ENCODE results near the gene PAK5. TPM values are rescaled to one million over a fixed set of nuclear protein-coding genes. Genes with fewer than 3 reads are reported as not detected.

The PAK5 gene
- total RNA-seq, 1 experiment from 2014 or later: not detected

GRCh38 chr20:9886227-9886626 is 47.4 kb upstream of the PAK5 start:
- ChIA-PET POLR2A (ENCODE audit: unreplicated experiment) (no interaction called here), CTCF (no interaction called here)
- Histone ChIP-seq H4K20me1 (ENCODE audit: low read length) (no peaks in the 10 kb centered on the region), H3F3A (ENCODE audit: low read length, unreplicated experiment) (no peaks in the 10 kb centered on the region), H3K9me3 (ENCODE audit: low read length) (no peaks in the 10 kb centered on the region), H3K9ac (ENCODE audit: low read length) (no peak overlapping the region), H3K4me2 (ENCODE audit: low read length) (no peak overlapping the region), H3K4me1 (ENCODE audit: insufficient read depth, low read length) (peaks cover 13% of the 10 kb centered on the region), H3K36me3 (ENCODE audit: low read depth, low read length) (no peaks in the 10 kb centered on the region), H3K79me2 (ENCODE audit: low read length) (no peaks in the 10 kb centered on the region), H3K27ac (ENCODE audit: low read length) (no peak overlapping the region), H3K27me3 (ENCODE audit: low read length) (0 out of 2 replicates have a peak, but pooled peaks cover 7% of the 10 kb centered on the region), H2AFZ (ENCODE audit: low read length) (no peak overlapping the region), H3K9me2 (replicated peaks; ENCODE audit: low read length) (no peaks in the 10 kb centered on the region), H3K4me3 (ENCODE audit: low read length) (no peak overlapping the region)
- peak; percentile 80 for DNase-seq
- ATAC-seq: peak; percentile 55
- BruUV-seq (replicated peaks): no TSS peak
- TF ChIP-seq EZH2 (IDR thresholded peaks at IDR 0.05; ENCODE audit: low read length, unreplicated experiment): no peak
- intact Hi-C loops (cut with micrococcal nuclease): no loop called here

DNA sequence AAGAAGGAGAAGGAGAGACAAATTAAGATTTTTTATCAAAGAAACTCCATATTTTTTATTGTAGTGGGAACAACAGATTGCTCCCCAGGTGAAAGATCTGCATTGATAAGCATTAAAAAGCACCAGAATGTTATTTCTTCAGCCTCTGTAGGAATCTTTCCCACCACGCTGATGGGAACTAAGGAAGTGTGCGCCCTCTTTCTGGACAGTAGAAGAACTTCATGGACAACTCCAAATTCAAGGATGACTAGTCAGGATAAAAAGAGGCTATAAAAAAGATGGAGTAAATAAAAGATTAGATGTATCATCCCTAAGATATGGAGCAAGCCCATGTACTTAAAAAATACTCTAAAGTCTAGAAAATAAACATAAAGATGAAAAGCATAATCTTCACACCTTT is 45.8 kb upstream of the PAK5 start:
- Histone ChIP-seq H3K27ac (ENCODE audit: low read length) (no peak overlapping the region), H3K4me2 (ENCODE audit: low read length) (no peak overlapping the region), H3K36me3 (ENCODE audit: low read depth, low read length) (no peaks in the 10 kb centered on the region), H3K9me3 (ENCODE audit: low read length) (no peaks in the 10 kb centered on the region), H3K9ac (ENCODE audit: low read length) (no peak overlapping the region), H4K20me1 (ENCODE audit: low read length) (no peaks in the 10 kb centered on the region), H3K79me2 (ENCODE audit: low read length) (no peaks in the 10 kb centered on the region), H3K27me3 (ENCODE audit: low read length) (peaks cover 22% of the 10 kb centered on the region), H3K4me3 (ENCODE audit: low read length) (no peak overlapping the region), H3K4me1 (ENCODE audit: insufficient read depth, low read length) (peaks cover 13% of the 10 kb centered on the region), H3K9me2 (replicated peaks; ENCODE audit: low read length) (no peaks in the 10 kb centered on the region), H2AFZ (ENCODE audit: low read length) (no peak overlapping the region), H3F3A (ENCODE audit: low read length, unreplicated experiment) (no peaks in the 10 kb centered on the region)
- TF ChIP-seq EZH2phosphoT487 (IDR thresholded peaks at IDR 0.05; ENCODE audit: borderline replicate concordance, low read length) (no peak), CTCF (conservative IDR thresholded peaks at IDR 0.05; ENCODE audit: low read depth, low read length) (peak; percentile 56)
- POLR2A ChIA-PET (ENCODE audit: unreplicated experiment): no interaction called here
- no TSS peak for BruUV-seq (replicated peaks)
- intact Hi-C loops (cut with micrococcal nuclease): loop anchor here (1.0 kb wide), 1 partner anchor 266 kb away; no protein-coding TSS in a partner anchor
- peak; percentile 89 for ATAC-seq
- DNase-seq: peak; percentile 59
- CTCF ChIA-PET: interaction anchor here (1.9 kb wide), 1 partner anchor 267 kb away, joined by 13 read pairs; no protein-coding TSS in a partner anchor

DNA sequence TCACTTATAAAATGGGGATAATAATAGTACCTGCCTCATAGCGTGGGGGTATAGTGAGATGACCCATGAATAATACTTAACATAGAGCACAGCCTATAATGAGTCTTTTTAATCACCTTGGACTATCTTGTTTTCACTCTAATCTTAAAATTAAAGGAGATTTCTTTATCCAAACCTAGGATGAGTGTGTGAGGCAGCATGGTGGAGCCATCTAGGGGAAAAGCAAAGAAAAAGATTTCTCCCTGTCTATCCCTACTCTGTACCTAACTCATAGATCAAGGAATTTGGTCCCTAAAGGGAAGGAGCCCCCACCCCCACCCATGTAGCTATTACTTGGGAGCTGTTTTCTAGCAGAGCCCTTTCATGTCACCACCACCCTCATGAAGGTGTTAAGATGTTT is 45.2 kb upstream of the PAK5 start:
- peaks cover 25% of the 10 kb centered on the region for H3K27me3 ChIP-seq (ENCODE audit: low read length)
- H2AFZ ChIP-seq (ENCODE audit: low read length): no peak overlapping the region
- no peak overlapping the region for H3K9ac ChIP-seq (ENCODE audit: low read length)
- no peaks in the 10 kb centered on the region for H3F3A ChIP-seq (ENCODE audit: low read length, unreplicated experiment)
- DNase-seq (peak; percentile 35), ATAC-seq (peak; percentile 82)
- no peaks in the 10 kb centered on the region for H3K9me2 ChIP-seq (replicated peaks; ENCODE audit: low read length)
- intact Hi-C loops (cut with micrococcal nuclease): loop anchor here (1.0 kb wide), 1 partner anchor 266 kb away; no protein-coding TSS in a partner anchor
- no peaks in the 10 kb centered on the region for H3K79me2 ChIP-seq (ENCODE audit: low read length)
- no peaks in the 10 kb centered on the region for H3K9me3 ChIP-seq (ENCODE audit: low read length)
- no peak overlapping the region for H3K27ac ChIP-seq (ENCODE audit: low read length)
- H3K4me3 ChIP-seq (ENCODE audit: low read length): no peak overlapping the region
- H3K36me3 ChIP-seq (ENCODE audit: low read depth, low read length): no peaks in the 10 kb centered on the region
- no peak overlapping the region for H3K4me2 ChIP-seq (ENCODE audit: low read length)
- BruUV-seq (replicated peaks): no TSS peak
- TF ChIP-seq EZH2 (IDR thresholded peaks at IDR 0.05; ENCODE audit: low read length, unreplicated experiment) (no peak), CTCF (conservative IDR thresholded peaks at IDR 0.05; ENCODE audit: low read depth, low read length) (peak; percentile 61)
- POLR2A ChIA-PET (ENCODE audit: unreplicated experiment): no interaction called here
- no peaks in the 10 kb centered on the region for H4K20me1 ChIP-seq (ENCODE audit: low read length)
- CTCF ChIA-PET: interaction anchor here (1.9 kb wide), 1 partner anchor 266 kb away, joined by 13 read pairs; no protein-coding TSS in a partner anchor
- H3K4me1 ChIP-seq (ENCODE audit: insufficient read depth, low read length): peaks cover 13% of the 10 kb centered on the region

Measured in PC-3 (cell line).